H9 (cell line): ENCODE results near the gene NLRP1. TPM values are rescaled to one million over a fixed set of nuclear protein-coding genes. Genes with fewer than 3 reads are reported as not detected.

ENCODE experiments used
- DNase-seq: peaks from one replicate; pipeline ENCODE4 v3.0.0-alpha.2; 2017
- H2AFZ ChIP-seq: one replicate; pipeline ENCODE4 v1.6.1; 2013; ENCODE audit warnings: mild to moderate bottlenecking, low read length, control low read depth, moderate library complexity
- H2AK5ac ChIP-seq: 2 replicates; pipeline ENCODE4 v1.6.1; 2013; ENCODE audit warnings: low read length, control low read depth, mixed read lengths; ENCODE audit not compliant: insufficient read length
- H2BK120ac ChIP-seq: one replicate; pipeline ENCODE4 v1.6.1; 2013; ENCODE audit warnings: low read depth, mild to moderate bottlenecking, low read length, control low read depth, inconsistent platforms; ENCODE audit not compliant: poor library complexity, severe bottlenecking
- H2BK12ac ChIP-seq: 2 replicates; pipeline ENCODE4 v1.6.1; 2013; ENCODE audit warnings: low read length, control low read depth, mixed read lengths, low read depth; ENCODE audit not compliant: insufficient read length
- H2BK15ac ChIP-seq: 2 replicates; pipeline ENCODE4 v1.6.1; 2013; ENCODE audit warnings: low read depth, low read length, control low read depth
- H2BK20ac ChIP-seq: one replicate; pipeline ENCODE4 v1.6.1; 2013; ENCODE audit warnings: low read depth, mild to moderate bottlenecking, low read length, control low read depth, inconsistent platforms; ENCODE audit not compliant: poor library complexity, severe bottlenecking
- H2BK5ac ChIP-seq: 2 replicates; pipeline ENCODE4 v1.6.1; 2013; ENCODE audit warnings: low read length, control low read depth, mixed read lengths; ENCODE audit not compliant: insufficient read length
- H3K14ac ChIP-seq: 2 replicates; pipeline ENCODE4 v1.6.1; 2013; ENCODE audit warnings: low read length, control low read depth; ENCODE audit not compliant: insufficient read depth
- H3K18ac ChIP-seq: 2 replicates; pipeline ENCODE4 v1.6.1; 2013; ENCODE audit warnings: low read depth, mild to moderate bottlenecking, mixed read lengths, low read length, control low read depth; ENCODE audit not compliant: insufficient read length
- H3K23ac ChIP-seq: 2 replicates; pipeline ENCODE4 v1.6.1; 2013; ENCODE audit warnings: low read length, control low read depth, mixed read lengths, low read depth; ENCODE audit not compliant: insufficient read length
- H3K23me2 ChIP-seq: 2 replicates; pipeline ENCODE4 v1.6.1; 2013; ENCODE audit warnings: low read depth, mild to moderate bottlenecking, mixed read lengths, low read length, control low read depth; ENCODE audit not compliant: insufficient read length, poor library complexity, severe bottlenecking
- H3K27ac ChIP-seq: 2 replicates; pipeline ENCODE4 v1.5.1; 2013; ENCODE audit warnings: low read length, control low read depth, mixed read lengths, low read depth; ENCODE audit not compliant: insufficient read length
- H3K27me3 ChIP-seq: 2 replicates; pipeline ENCODE4 v1.6.1; 2013; ENCODE audit warnings: low read length, control low read depth, inconsistent platforms; ENCODE audit not compliant: insufficient read depth
- H3K4ac ChIP-seq: 2 replicates; pipeline ENCODE4 v1.6.1; 2013; ENCODE audit warnings: low read depth, mild to moderate bottlenecking, control low read depth, inconsistent platforms, low read length, moderate library complexity
- H3K4me1 ChIP-seq: 2 replicates; pipeline ENCODE4 v1.6.1; 2013; ENCODE audit warnings: low read length, control low read depth, inconsistent platforms; ENCODE audit not compliant: insufficient read depth
- H3K4me2 ChIP-seq: 2 replicates; pipeline ENCODE4 v1.6.1; 2013; ENCODE audit warnings: low read length, control low read depth, mixed read lengths; ENCODE audit not compliant: insufficient read length, insufficient read depth
- H3K56ac ChIP-seq: 2 replicates; pipeline ENCODE4 v1.6.1; 2013; ENCODE audit warnings: low read depth, mild to moderate bottlenecking, mixed read lengths, low read length, control low read depth; ENCODE audit not compliant: insufficient read length
- H3K79me1 ChIP-seq: 2 replicates; pipeline ENCODE4 v1.6.1; 2013; ENCODE audit warnings: low read depth, mild to moderate bottlenecking, moderate library complexity, low read length, control low read depth, inconsistent platforms; ENCODE audit not compliant: insufficient read depth, poor library complexity, severe bottlenecking
- H3K79me2 ChIP-seq: 2 replicates; pipeline ENCODE4 v1.6.1; 2013; ENCODE audit warnings: low read length, control low read depth, inconsistent platforms; ENCODE audit not compliant: insufficient read depth
- H3K9ac ChIP-seq: 2 replicates; pipeline ENCODE4 v1.6.1; 2013; ENCODE audit warnings: low read length, control low read depth, mixed read lengths; ENCODE audit not compliant: insufficient read length; ENCODE audit errors: extremely low read depth
- H3K9me3 ChIP-seq: one replicate; pipeline ENCODE4 v1.6.1; 2013; ENCODE audit warnings: low read depth, low read length, inconsistent platforms; ENCODE audit not compliant: control insufficient read depth
- H3T11ph ChIP-seq: one replicate; pipeline ENCODE4 v1.6.1; 2013; ENCODE audit warnings: mild to moderate bottlenecking, low read length, control low read depth, inconsistent platforms
- H4K20me1 ChIP-seq: one replicate; pipeline ENCODE4 v1.6.1; 2013; ENCODE audit not compliant: control insufficient read depth, insufficient read length, insufficient read depth
- H4K5ac ChIP-seq: 2 replicates; pipeline ENCODE4 v1.6.1; 2013; ENCODE audit warnings: low read depth, mild to moderate bottlenecking, mixed read lengths, low read length, control low read depth; ENCODE audit not compliant: insufficient read length
- H4K8ac ChIP-seq: replicated peaks from 2 replicates; pipeline ENCODE4 v1.6.1; 2013; ENCODE audit warnings: low read length, control low read depth, mixed read lengths, low read depth; ENCODE audit not compliant: insufficient read length
- H4K91ac ChIP-seq: 2 replicates; pipeline ENCODE4 v1.6.1; 2013; ENCODE audit warnings: low read depth, mild to moderate bottlenecking, moderate library complexity, mixed read lengths, low read length, control low read depth; ENCODE audit not compliant: insufficient read length
- H3K27ac Mint-ChIP-seq, 3 experiments: 2 replicates in 2 of 3; 3 replicates in 1 of 3; pipeline ENCODE4 v1.8.0; 2020 to 2021; ENCODE audit warnings: mixed read lengths in 3 of 3, mild to moderate bottlenecking in 1 of 3, moderate library complexity in 1 of 3
- H3K27me3 Mint-ChIP-seq: 2 replicates; pipeline ENCODE4 v1.8.0; 2021; ENCODE audit warnings: low read depth, mild to moderate bottlenecking, moderate library complexity, mixed read lengths
- H3K36me3 Mint-ChIP-seq, 3 experiments: 2 replicates in 2 of 3; 3 replicates in 1 of 3; pipeline ENCODE4 v1.8.0; 2020 to 2021; ENCODE audit warnings: low read depth in 3 of 3, mixed read lengths in 3 of 3; ENCODE audit not compliant: insufficient read depth in 1 of 3
- H3K4me1 Mint-ChIP-seq, 2 experiments: 2 replicates each; pipeline ENCODE4 v1.8.0; 2020; ENCODE audit warnings: mixed read lengths in 2 of 2
- H3K4me3 Mint-ChIP-seq, 2 experiments: 2 replicates in 1 of 2; 3 replicates in 1 of 2; pipeline ENCODE4 v1.8.0; 2020 to 2021; ENCODE audit warnings: mild to moderate bottlenecking in 2 of 2, mixed read lengths in 2 of 2, moderate library complexity in 1 of 2
- H3K9me3 Mint-ChIP-seq, 2 experiments: 2 replicates in 1 of 2; 3 replicates in 1 of 2; pipeline ENCODE4 v1.8.0; 2020; ENCODE audit warnings: mild to moderate bottlenecking in 2 of 2, mixed read lengths in 2 of 2, moderate library complexity in 1 of 2
- CTCF ChIP-seq: fragments of 200-600 bp; sonication (generic); conservative IDR thresholded peaks from 3 replicates; pipeline ENCODE4 v1.8.0; 2021; ENCODE audit warnings: antibody characterized with exemption, mild to moderate bottlenecking
- WGBS: extraction: QIAGEN DNeasy Blood & Tissue Kit; methylation state at CpG from one replicate; pipeline ENCODE4 v1.1.7; 2013; ENCODE audit warnings: missing lambda C conversion rate, low lambda C conversion rate, mixed read lengths; ENCODE audit not compliant: insufficient read length; ENCODE audit errors: extremely low coverage; 5-methylcytosine and 5-hydroxymethylcytosine counted together
- total RNA-seq: library from RNA; stranded (reverse); gene quantifications from 2 replicates; pipeline ENCODE4 v1.2.1, GENCODE V29; 2021

Gene NLRP1
- total RNA-seq, 1 experiment from 2014 or later, result 12.1 TPM

- H4K91ac ChIP-seq, result no peak overlapping the region
- H4K5ac ChIP-seq, result no peak overlapping the region
- H3K27ac Mint-ChIP-seq, result peak overlapping the region; percentile 8 to 86 (median 53)
- no peak overlapping the region; the same call in 1 of the 2 replicates for H3K4ac ChIP-seq
- no peak overlapping the region for H2AFZ ChIP-seq
- H4K8ac ChIP-seq, result no peak overlapping the region
- peak overlapping the region; percentile 95 to 99 for H3K4me3 Mint-ChIP-seq
- H3T11ph ChIP-seq, result no peak overlapping the region
- H3K56ac ChIP-seq, result no peak overlapping the region
- H2BK12ac ChIP-seq, result no peak overlapping the region
- peaks cover 2% of the 10 kb centered on the region for H3K79me1 ChIP-seq
- no peak overlapping the region for H2BK20ac ChIP-seq
- no peak overlapping the region for H2BK120ac ChIP-seq
- no peak for DNase-seq
- TF ChIP-seq CTCF, result no peak
- no peaks in the 10 kb centered on the region for H3K9me3 Mint-ChIP-seq
- no peaks in the 10 kb centered on the region for H4K20me1 ChIP-seq
- peaks cover 10% of the 10 kb centered on the region for H3K23me2 ChIP-seq
- no CpG with 5 or more reads among the region's 17 CpGs for WGBS
- H3K18ac ChIP-seq, result no peak overlapping the region
- H2AK5ac ChIP-seq, result no peak overlapping the region
- no peak overlapping the region for H3K23ac ChIP-seq
- H2BK5ac ChIP-seq, result no peak overlapping the region
- no peaks in the 10 kb centered on the region for H3K9me3 ChIP-seq
- no peak overlapping the region for H3K27ac ChIP-seq
- no peaks in the 10 kb centered on the region for H3K27me3 ChIP-seq
- H3K4me1 ChIP-seq, result no peaks in the 10 kb centered on the region
- peaks cover 7 to 27% (median 10%) of the 10 kb centered on the region in 3 experiments; a peak in 6 of 7 replicates for H3K36me3 Mint-ChIP-seq
- H3K4me2 ChIP-seq, result peak overlapping the region; percentile 98
- no peaks in the 10 kb centered on the region; the same call in 1 of the 2 replicates for H3K27me3 Mint-ChIP-seq
- H3K4me1 Mint-ChIP-seq, result peaks cover 22 to 23% of the 10 kb centered on the region in 2 experiments
- no peak overlapping the region for H2BK15ac ChIP-seq
- H3K14ac ChIP-seq, result peak overlapping the region; percentile 37
- H3K79me2 ChIP-seq, result peaks cover 50% of the 10 kb centered on the region
- peak overlapping the region; percentile 94 for H3K9ac ChIP-seq
These were observed 116.2 kb downstream of the NLRP1 start for GRCh38 chr17:5468075-5468473.
